ENCODE results near the gene FXYD4. TPM values are rescaled to one million over a fixed set of nuclear protein-coding genes. Genes with fewer than 3 reads are reported as not detected.

FXYD4 gene
- total RNA-seq, 1 donor from 2014 or later = not detected

DNA sequence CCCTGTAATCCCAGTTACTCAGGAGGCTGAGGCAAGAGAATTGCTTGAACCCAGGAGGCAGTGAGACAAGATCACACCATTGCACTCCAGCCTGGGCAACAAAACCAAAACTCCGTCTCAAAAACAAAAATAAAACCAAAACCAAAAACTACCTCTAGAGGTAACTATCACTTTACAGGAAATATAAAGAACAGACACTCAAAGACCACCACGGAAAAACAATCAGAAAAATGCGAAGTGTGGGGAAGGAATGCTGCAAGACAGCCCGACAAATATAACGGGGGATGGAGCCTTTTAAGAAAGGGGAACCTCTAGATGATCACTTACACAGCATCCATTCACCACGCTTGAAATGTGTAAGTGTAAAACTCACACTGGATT lies 33.3 kb downstream of the FXYD4 start:
- H3K4me3 Mint-ChIP-seq (ENCODE audit: low read depth) = peak overlapping the region; percentile 92
- no peaks in the 10 kb centered on the region for H3K27me3 Mint-ChIP-seq (ENCODE audit: low read depth)
- peak overlapping the region; percentile 88 for H3K27ac Mint-ChIP-seq
- no peaks in the 10 kb centered on the region for H3K9me3 Mint-ChIP-seq
- no peak for DNase-seq (ENCODE audit: low spot score)
- intact Hi-C loops (cut with micrococcal nuclease) = loop anchor here (5.0 to 10.0 kb wide), 3 partner anchors 267 to 410 kb away; partner anchors contain the start of gene CSGALNACT2
- peaks cover 51% of the 10 kb centered on the region for H3K4me1 Mint-ChIP-seq (ENCODE audit: low read depth)
- peaks cover 85% of the 10 kb centered on the region for H3K36me3 Mint-ChIP-seq (ENCODE audit: low read depth)

DNA sequence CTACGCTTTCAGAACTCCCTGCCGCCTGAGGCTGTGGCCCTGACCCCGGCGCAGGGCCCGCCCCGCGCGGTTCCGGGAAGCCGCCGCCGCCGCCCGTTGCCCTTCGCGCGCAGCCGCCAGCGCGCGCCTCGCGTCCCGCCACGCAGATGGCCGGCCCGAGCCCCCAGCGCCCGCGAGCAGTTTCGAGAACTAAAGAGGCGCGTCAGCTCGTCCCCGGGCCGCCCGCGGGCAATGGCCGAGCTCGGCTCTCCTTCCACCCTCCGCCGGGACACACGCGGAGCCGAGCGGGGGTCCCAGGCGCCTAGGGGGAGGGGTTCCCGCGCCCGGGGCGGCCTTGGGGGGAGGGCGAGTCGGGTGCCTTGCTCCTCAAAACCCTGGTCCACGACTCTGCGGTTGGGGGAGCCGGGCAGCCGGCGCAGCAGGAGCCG lies 35.7 kb downstream of the FXYD4 start:
- Mint-ChIP-seq H3K27me3 (ENCODE audit: low read depth) (no peaks in the 10 kb centered on the region), H3K4me3 (ENCODE audit: low read depth) (peak overlapping the region; percentile 95), H3K36me3 (ENCODE audit: low read depth) (peaks cover 62% of the 10 kb centered on the region), H3K27ac (peak overlapping the region; percentile 99), H3K4me1 (ENCODE audit: low read depth) (peaks cover 40% of the 10 kb centered on the region), H3K9me3 (no peaks in the 10 kb centered on the region)
- intact Hi-C loops (cut with micrococcal nuclease) = loop anchor here (1.0 to 10.0 kb wide), 4 partner anchors 10 to 408 kb away; partner anchors contain the start of gene CSGALNACT2
- peak; percentile 51 for DNase-seq (ENCODE audit: low spot score)

DNA sequence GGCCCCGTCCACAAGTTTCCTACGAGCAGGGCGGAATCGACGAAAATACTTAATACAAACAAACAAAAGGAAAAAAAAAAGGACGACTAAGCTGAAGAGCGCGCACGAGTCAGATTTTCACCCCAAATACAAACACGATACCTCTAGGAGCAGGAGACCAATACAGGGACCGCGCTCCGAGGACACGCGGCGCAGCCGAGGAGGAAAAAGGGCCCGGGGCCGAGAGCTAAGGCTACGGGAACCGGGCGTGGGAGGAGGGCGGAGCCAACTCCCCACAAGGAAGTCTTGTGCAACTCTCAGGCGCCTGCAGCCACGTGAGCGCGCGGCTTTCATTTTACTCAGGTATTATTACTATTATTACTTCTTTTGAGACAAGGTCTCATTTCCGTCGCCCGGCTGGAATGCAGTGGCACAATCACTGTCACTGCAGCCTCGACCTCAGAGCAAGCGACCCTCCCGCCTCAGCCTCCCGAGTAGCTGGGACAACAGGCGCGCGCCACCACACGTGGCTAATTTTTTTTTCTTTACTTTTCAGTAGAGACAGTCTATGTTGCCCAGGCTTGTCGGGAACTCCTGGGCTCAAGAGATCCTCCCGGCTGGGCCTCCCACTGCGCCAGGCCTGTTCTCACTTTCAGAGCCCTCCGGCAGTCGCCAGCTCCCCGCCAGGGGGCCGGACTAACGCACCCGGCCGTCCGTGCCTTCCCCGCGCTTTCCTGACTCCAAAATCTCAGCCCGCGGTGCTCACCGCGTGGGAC lies 36.3 kb downstream of the FXYD4 start:
- H3K9me3 Mint-ChIP-seq = no peaks in the 10 kb centered on the region
- intact Hi-C loops (cut with micrococcal nuclease) = loop anchor here (1.0 to 10.0 kb wide), 5 partner anchors 10 to 407 kb away; partner anchors contain the start of gene CSGALNACT2
- peak overlapping the region; percentile 99 for H3K27ac Mint-ChIP-seq
- H3K27me3 Mint-ChIP-seq (ENCODE audit: low read depth) = no peaks in the 10 kb centered on the region
- DNase-seq (ENCODE audit: low spot score) = peak; percentile 81
- peak overlapping the region; percentile 95 for H3K4me3 Mint-ChIP-seq (ENCODE audit: low read depth)
- peaks cover 56% of the 10 kb centered on the region for H3K36me3 Mint-ChIP-seq (ENCODE audit: low read depth)
- H3K4me1 Mint-ChIP-seq (ENCODE audit: low read depth) = peaks cover 34% of the 10 kb centered on the region

DNA sequence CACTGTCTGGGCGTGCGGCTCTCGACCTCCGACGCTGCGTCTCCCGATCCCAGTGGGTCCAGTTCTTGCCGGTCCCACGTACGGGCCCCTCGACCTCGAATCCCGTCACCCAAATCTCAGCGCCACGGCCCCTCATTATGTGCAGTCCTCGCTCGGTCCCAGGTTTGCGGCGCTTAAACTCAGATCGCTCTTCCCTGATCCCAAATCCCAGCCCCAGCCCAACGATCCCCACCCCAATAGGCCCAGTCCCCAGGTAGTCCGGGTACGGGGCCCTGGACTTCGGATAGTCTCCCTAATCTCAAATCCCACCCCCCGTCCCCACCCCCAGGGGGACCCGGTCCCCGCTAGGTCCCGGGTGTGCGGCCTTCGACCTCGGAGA lies 36.9 kb downstream of the FXYD4 start:
- peak overlapping the region; percentile 95 for H3K4me3 Mint-ChIP-seq (ENCODE audit: low read depth)
- intact Hi-C loops (cut with micrococcal nuclease) = loop anchor here (1.0 to 10.0 kb wide), 4 partner anchors 47 to 406 kb away; partner anchors contain the start of gene CSGALNACT2
- H3K27me3 Mint-ChIP-seq (ENCODE audit: low read depth) = no peaks in the 10 kb centered on the region
- H3K36me3 Mint-ChIP-seq (ENCODE audit: low read depth) = peaks cover 51% of the 10 kb centered on the region
- H3K4me1 Mint-ChIP-seq (ENCODE audit: low read depth) = peaks cover 28% of the 10 kb centered on the region
- no peaks in the 10 kb centered on the region for H3K9me3 Mint-ChIP-seq
- H3K27ac Mint-ChIP-seq = peak overlapping the region; percentile 99
- DNase-seq (ENCODE audit: low spot score) = no peak

DNA sequence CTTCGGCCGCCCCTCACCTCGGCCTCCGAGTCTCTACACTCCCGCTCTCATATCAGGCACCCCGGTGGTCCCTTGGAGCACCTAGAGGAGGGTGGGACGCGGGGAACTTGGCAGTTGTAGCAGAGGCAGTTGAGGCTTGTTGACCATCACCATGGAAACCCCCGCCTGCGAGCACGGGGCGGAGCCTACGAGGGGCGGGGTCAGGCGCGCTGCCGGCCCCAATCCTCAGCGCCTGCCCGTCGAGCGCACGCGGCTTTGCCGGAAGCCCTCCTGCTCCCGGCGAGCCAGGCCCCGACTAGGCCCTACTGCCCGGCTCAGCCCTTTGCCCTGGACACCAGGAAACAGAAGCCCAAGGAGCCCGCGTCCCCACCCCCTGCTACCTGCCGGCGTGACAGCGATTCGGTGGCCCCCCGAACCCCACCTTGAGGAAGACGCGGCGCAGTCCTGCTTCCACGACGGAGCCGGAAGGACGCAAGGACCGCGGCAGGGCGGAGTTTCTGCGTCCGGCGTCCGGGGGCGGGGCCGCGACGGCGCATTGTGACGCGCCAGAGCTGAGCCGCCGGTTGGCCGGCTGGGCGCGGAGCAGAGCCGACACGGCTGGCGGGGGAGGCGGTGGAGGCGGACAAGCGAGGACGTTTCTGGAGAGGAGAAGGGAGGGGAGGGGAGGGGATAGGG lies 37.4 kb downstream of the FXYD4 start, which contains the start of gene HNRNPF:
Gene HNRNPF, minus strand, starts transcription at position 477 of the 675 bp plus-strand sequence. CDS start 21,302 bp downstream, outside the sequence.
- Mint-ChIP-seq H3K27ac (peak within 1 kb of the TSS; percentile 99), H3K27me3 (ENCODE audit: low read depth) (no peaks in the 10 kb centered on the region), H3K4me1 (ENCODE audit: low read depth) (peaks cover 25% of the 10 kb centered on the region), H3K4me3 (ENCODE audit: low read depth) (peak within 1 kb of the TSS; percentile 95), H3K9me3 (no peaks in the 10 kb centered on the region), H3K36me3 (ENCODE audit: low read depth) (peaks cover 46% of the 10 kb centered on the region)
- intact Hi-C loops (cut with micrococcal nuclease) = loop anchor here (1.0 to 10.0 kb wide), 7 partner anchors 11 to 771 kb away; partner anchors contain the start of genes CSGALNACT2 and ZNF33B
- peak; percentile 94 for DNase-seq (ENCODE audit: low spot score)

DNA sequence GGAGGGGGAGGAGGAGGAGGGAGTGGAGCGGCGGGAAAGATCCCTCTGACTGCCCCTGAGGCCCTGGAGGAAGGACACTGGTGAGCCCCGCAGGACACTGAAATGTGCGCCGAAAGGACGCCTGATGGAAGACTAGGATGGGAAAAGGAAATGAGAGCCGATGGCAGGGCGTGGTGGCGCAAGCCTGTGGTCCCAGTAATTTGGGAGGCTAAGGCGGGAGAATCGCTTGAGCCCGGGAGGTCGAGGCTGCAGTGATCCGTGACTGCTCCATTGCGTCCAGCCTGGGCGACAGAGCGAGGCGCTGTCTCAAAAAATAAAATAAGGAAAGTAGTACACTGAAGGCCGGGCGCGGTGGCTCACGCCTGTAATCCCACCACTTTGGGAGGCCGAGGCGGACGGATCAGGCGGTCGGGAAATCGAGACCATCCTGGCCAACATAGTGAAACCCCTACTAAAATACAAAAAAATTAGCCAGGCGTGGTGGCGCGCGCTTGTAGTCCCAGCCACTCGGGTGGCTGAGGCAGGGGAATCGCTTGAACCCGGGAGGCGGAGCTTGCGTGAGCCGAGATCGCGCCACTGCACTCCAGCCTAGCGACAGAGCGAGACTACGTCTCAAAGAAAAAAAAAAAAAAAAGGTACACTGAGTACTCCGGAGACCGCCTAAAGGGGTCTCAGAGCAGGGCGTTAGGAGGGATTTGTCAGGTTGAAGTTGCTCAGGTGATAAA lies 38.1 kb downstream of the FXYD4 start:
- H3K4me3 Mint-ChIP-seq (ENCODE audit: low read depth) = peak overlapping the region; percentile 95

DNA sequence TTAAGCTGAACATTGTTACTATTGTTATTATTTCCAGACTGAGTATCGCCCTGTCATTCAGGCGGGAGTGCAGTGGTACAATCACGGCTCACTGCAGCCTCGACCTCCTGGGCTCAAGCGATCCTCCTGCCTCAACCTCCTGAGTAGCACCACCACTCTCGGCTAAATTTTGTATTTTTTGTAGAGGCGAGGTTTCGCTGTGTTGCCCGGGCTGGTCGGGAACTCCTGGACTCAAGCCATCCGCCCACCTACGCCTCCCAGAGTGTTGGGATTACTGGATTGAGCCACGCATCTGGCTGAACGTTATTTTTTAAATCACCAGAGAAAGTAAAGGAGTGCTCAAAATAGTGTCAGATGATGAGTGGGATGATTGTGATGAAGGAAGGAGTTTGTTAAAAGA lies 38.9 kb downstream of the FXYD4 start:
- DNase-seq (ENCODE audit: low spot score) = no peak
- intact Hi-C loops (cut with micrococcal nuclease) = no loop called here
- Mint-ChIP-seq H3K4me1 (ENCODE audit: low read depth) (peaks cover 15% of the 10 kb centered on the region), H3K36me3 (ENCODE audit: low read depth) (peaks cover 32% of the 10 kb centered on the region), H3K27me3 (ENCODE audit: low read depth) (no peaks in the 10 kb centered on the region), H3K4me3 (ENCODE audit: low read depth) (peak overlapping the region; percentile 95), H3K27ac (peak overlapping the region; percentile 99), H3K9me3 (no peaks in the 10 kb centered on the region)

More for the DNA sequence above, 38.1 kb downstream of the FXYD4 start:
- Mint-ChIP-seq H3K27me3 (ENCODE audit: low read depth) (no peaks in the 10 kb centered on the region), H3K27ac (peak overlapping the region; percentile 99), H3K9me3 (no peaks in the 10 kb centered on the region), H3K36me3 (ENCODE audit: low read depth) (peaks cover 39% of the 10 kb centered on the region), H3K4me1 (ENCODE audit: low read depth) (peaks cover 18% of the 10 kb centered on the region)
- peak; percentile 72 for DNase-seq (ENCODE audit: low spot score)
- intact Hi-C loops (cut with micrococcal nuclease) = loop anchor here (1.0 to 10.0 kb wide), 6 partner anchors 11 to 771 kb away; partner anchors contain the start of genes CSGALNACT2 and ZNF33B

DNA sequence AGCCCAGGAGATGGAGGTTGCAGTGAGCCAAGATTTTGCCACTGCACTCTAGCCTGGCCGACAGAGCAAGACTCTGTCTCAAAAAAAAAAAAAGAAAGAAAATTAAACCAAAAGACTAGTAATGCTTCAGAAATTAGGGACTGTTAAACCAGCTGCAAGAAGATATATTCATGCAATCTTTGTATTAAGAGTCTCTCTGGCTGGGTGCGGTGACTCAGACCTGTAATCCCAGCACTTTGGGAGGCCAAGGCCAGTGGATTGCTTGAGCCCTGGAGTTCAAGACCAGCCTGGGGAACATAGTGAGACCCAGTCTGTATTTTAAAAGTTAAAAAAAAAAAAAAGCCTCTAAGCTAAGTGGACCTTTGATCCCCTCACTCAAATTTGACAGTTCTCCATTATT lies 40.1 kb downstream of the FXYD4 start:
- no peak for DNase-seq (ENCODE audit: low spot score)
- Mint-ChIP-seq H3K36me3 (ENCODE audit: low read depth) (peaks cover 20% of the 10 kb centered on the region), H3K9me3 (no peaks in the 10 kb centered on the region), H3K4me1 (ENCODE audit: low read depth) (peaks cover 15% of the 10 kb centered on the region), H3K4me3 (ENCODE audit: low read depth) (no peak overlapping the region), H3K27me3 (ENCODE audit: low read depth) (no peaks in the 10 kb centered on the region), H3K27ac (no peak overlapping the region)
- intact Hi-C loops (cut with micrococcal nuclease) = no loop called here

DNA sequence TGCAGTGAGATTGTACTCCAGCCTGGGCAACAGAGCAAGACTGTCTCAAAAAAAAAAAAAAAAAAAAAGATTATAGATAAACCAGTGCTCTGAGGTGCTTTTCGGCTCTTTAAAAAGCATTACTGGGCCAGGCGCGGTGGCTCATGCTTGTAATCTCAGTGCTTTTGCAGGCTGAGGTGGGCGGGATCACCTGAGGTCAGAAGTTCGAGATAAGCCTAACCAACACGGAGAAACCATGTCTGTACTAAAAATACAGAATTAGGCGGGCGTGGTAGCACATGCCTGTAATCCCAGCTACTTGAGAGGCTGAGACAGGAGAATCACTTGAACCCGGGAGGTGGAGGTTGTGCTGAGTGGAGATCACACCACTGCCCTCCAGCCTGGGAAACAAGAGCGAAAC lies 44.1 kb downstream of the FXYD4 start:
- Mint-ChIP-seq H3K9me3 (peaks cover 6% of the 10 kb centered on the region), H3K27me3 (ENCODE audit: low read depth) (no peaks in the 10 kb centered on the region), H3K27ac (no peak overlapping the region), H3K36me3 (ENCODE audit: low read depth) (peaks cover 4% of the 10 kb centered on the region), H3K4me3 (ENCODE audit: low read depth) (no peak overlapping the region), H3K4me1 (ENCODE audit: low read depth) (peaks cover 25% of the 10 kb centered on the region)
- no peak for DNase-seq (ENCODE audit: low spot score)
- intact Hi-C loops (cut with micrococcal nuclease) = no loop called here

DNA sequence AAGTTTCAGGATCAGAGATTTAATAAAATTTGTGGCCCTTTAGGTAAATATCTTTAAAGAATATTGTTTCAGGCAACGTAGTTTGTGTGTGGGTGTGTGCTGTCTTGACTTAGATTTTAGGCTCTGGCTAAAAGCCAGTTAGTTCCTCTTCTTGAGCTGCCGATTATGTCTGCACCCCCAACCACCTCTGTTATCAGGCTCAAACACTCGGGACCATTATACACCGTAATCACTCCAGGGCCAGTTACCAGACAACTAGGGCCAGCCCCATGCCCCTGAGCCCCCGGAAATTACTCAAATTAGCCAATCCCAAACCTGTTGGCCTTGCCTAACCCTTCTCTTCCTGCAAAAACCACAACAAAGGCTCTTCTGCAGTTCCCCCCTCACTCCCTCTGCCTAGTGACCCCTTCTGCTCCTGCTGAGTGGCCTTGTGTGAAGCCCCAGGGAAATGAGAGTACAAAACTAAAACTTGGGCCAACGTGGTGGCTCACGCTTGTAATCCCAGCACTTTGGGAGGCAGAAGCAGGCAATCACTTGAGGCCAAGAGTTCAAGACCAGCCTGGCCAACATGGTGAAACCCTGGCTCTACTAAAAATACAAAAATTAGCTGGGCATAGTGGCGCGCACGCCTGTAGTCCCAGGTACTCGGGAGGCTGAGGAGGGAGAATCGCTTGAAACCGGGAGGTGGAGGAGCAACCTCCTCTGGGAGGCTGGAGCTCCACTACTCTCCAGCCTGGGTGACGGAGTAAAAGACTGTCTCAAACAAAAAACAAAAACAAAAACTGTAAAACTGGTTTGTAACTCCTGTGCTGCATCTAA lies 46.7 kb downstream of the FXYD4 start:
- peaks cover 4% of the 10 kb centered on the region for H3K36me3 Mint-ChIP-seq (ENCODE audit: low read depth)

DNA sequence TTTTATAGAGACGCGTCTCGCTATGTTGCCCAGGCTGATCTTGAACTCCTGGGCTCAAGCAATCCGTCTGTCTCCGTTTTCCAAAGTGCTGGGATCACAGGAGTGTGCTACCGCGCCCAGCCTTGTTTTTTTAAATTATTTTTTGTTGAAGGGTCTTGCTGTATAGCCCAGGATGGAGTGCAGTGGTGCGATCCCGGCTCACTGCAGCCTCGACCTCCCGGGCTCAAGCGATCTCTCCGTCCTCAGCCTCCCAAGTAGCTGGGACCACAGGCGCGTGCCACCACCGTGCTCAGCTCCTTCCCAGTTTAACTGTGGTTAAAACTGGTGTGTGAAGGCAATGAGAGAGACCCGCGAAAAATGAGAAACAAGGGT lies 48.5 kb downstream of the FXYD4 start:
- H3K9me3 Mint-ChIP-seq = peaks cover 6% of the 10 kb centered on the region
- intact Hi-C loops (cut with micrococcal nuclease) = loop anchor here (1.0 kb wide), 3 partner anchors 11 to 282 kb away; partner anchors contain the start of genes CSGALNACT2 and HNRNPF
- peaks cover 4% of the 10 kb centered on the region for H3K36me3 Mint-ChIP-seq (ENCODE audit: low read depth)
- no peaks in the 10 kb centered on the region for H3K27me3 Mint-ChIP-seq (ENCODE audit: low read depth)
- no peak for DNase-seq (ENCODE audit: low spot score)
- H3K4me1 Mint-ChIP-seq (ENCODE audit: low read depth) = peaks cover 30% of the 10 kb centered on the region
- H3K4me3 Mint-ChIP-seq (ENCODE audit: low read depth) = peak overlapping the region; percentile 52
- H3K27ac Mint-ChIP-seq = peak overlapping the region; percentile 97

More for the DNA sequence above, 46.7 kb downstream of the FXYD4 start:
- Mint-ChIP-seq H3K27me3 (ENCODE audit: low read depth) (no peaks in the 10 kb centered on the region), H3K27ac (peak overlapping the region; percentile 84), H3K9me3 (peaks cover 6% of the 10 kb centered on the region), H3K4me3 (ENCODE audit: low read depth) (peak overlapping the region; percentile 30), H3K4me1 (ENCODE audit: low read depth) (peaks cover 30% of the 10 kb centered on the region)
- intact Hi-C loops (cut with micrococcal nuclease) = no loop called here
- peak; percentile 41 for DNase-seq (ENCODE audit: low spot score)
